Measurements from ENCODE around the gene COX4I1.
"Not testable (repeated sequence)": the region's sequence is repeated elsewhere in the genome, so short reads cannot be mapped to it uniquely, and the experiment has no call there.

COX4I1 gene

DNA sequence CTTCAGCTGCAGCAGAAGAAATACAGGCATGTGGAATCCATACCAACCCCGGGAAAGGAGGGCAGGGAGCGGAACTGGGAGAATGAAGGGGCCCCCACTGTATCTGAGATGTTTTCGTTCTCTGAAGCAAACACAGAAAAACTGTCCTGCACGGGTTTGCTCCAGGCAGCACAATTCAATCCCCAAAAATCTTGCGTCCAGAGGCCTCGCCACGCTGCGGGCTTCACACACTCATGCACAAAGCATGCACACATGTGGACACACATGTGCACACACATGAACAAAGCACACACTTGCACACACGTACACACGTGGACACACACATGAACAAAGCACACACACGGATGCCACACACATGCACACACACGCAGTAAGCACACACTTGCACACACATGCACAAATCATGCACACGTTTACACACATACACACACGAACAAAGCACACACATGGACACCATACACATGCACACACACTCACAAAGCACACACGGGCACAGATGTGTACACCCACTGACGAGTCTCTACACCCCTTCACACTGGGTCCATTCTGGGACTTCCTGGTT is 27.3 kb downstream of the COX4I1 start:
- no peak for DNase-seq

DNA sequence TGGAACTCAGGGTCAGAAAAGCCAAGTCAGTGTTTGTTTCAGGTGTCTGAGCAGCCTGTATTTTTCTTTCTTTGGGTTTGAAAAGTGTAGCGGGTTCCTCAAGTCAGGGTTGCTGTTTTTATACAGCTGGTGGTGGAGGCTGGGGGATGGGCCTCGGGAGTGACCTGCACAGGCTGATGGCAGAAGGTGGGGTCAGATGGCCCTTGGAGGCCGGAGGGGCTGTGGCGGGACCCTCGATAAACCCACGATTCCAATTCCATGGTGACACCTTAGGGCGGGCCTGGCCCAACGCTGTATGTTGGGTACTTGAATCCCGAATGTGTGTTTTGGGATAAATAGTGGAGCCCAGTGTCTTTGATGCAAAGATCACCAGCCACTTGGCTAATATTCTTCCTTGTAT is 28.7 kb downstream of the COX4I1 start:
- DNase-seq, result no peak

DNA sequence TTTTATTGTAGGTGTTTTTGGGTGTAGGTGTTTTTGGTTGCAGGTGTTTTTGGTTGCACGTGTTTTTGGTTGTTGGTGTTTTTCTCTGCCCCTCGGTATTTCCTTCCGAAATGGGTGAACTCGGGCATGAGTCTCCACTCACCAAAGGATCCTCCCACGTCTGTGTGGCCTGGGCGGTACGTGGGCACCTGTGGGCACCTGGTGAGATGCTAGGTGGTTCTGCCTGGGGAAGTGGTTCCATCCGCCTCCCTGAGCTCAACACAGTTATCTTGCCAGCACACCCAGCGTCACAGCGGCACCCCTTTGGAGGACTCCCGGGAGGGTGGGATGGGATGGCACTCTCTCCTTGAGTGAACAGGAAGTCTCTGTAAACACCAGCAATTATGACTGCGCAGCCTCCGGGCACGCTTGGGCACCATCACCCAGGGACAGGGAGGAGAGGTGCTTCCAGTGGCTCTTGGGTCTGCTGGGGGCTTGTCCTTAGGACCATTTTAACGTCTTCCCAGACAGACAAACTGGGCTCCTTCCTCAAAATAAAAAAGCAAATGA is 29.8 kb downstream of the COX4I1 start:
- DNase-seq, result no peak

DNA sequence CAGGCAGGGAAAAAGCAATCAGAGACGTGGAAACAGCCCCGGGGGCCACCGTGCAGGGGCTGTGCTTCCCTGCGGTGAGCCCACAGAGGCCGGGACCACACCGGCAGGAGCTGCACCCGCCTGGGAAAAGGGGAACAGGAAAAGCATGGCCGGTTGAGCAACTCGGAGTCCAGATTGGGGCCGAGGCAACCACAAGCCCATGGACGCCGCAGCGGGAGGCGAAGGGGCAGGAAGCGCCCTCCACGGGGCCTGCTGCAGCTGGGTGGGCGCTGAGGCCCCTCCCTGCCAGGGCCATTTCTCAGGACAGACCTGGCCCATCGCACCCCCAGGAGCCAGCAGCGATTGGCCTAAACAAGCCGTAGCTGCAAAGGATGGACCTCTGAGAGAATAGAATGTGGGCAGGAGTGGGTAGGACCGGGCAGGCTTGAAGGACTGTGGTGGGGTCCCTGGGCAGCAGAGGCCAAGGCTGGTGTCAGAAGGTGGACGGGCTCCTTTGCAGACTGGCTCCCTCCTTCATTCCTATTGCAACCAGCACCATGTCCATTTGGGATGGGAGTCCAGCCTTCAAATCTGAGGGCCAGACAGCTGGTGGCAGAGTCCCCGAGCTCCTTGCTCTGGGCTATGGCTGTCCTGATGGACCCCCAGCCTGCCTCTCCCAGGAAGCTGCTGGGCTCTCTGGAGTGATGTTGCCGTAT is 30.4 kb downstream of the COX4I1 start:
- no peak for DNase-seq

DNA sequence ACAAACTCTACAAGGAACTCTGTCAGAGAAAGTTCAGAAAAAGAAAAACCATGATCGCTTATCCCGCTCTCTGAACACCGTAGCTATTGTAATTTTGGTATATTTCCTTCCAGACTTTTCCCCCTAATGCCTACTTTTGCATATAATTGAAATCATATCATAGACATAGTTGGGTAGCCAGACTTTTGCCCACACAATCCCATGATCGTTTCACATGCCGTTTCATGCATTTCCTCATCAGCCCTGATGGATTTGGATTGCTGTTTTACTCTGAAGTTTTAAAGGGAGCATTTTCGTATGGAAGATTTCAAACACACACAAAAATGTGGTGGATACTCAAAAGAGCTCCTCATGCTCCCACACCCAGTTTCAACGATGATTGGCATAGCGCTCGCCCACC is 31.3 kb downstream of the COX4I1 start:
- no peak for DNase-seq

DNA sequence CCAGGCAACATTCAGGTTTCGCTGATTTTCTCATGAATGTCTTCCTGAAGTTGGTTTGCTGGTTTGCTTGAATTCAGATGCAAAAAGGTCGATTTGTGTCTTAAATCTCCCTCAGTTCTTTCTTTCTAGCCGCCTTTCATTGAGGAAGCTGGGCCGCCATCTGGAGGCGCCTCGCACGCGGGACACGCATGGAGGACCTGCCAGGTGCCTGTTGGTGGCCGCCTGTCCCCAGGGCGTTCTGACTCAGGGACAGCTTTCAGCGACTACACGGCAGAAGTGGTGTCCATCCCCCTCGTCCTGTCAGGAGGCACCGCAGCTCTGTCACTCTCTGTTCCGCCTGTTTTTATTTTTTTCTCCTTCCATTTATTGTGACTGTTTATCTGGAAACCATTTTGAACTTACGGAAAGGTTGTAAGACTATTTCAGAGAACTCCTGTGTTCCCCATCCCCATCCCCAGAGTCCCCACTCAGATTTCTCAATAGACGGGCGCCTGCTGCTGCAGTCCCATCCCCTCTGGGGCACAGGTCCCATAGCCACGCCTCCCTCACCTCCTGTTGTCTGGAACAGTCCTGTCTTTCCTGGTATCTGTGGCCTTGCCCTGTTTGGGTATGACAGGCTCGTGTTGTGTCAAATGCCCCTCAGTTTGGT is 33.2 kb downstream of the COX4I1 start:
- no peak for DNase-seq

DNA sequence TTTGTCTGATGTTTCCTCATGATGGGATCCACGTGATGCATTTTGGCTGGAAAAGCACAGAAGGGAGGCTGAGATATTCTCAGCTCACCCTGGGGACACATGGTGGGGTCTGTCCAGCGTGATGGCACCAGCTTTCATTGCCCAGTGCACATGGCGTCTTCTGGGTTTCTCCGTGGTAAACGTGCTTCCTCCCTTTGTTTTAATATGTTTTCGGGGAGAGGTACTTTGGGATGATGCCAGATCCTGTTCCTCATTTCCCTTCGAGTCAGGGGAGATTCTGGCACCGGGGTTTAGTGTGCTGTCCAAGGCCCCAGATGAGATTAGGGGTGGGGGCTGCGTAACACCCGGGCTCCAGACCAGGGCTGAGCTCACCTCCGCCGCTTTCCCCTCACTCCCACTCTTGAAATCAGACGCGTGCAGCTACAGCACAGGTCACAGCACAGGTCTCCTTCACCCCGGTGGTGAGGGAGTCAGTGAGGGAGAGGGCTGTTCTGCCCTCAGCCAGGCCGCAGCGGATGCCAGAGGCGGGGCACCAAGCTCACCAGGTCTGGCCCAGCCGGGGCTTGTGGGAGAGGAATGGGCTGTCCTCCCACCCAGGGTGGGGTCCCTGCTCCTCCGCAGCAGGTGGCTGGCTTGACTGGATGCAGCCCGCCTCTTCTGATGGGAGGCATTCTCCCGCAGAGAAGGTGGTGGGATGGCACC is 33.9 kb downstream of the COX4I1 start:
- DNase-seq, result no peak

DNA sequence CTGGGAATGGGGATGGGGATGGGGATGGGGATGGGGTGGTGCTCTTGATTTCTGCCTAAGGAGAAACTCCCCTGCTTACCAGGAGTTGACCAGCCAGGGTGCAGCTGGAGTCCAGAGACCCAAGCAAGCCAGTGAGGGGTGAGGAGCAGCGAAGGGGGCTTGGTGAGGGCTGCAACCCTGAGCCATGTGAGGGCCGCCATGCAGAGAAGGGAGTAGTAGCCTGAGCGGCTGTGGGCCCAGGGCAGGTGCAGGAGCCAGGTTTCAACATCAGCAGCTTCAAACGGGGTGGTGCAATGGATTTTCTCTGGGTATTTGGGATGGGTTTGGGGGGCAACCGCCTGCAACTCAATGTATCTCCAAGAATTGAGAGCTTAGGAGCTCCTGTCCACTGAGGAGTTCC is 35.2 kb downstream of the COX4I1 start:
- no peak for DNase-seq

DNA sequence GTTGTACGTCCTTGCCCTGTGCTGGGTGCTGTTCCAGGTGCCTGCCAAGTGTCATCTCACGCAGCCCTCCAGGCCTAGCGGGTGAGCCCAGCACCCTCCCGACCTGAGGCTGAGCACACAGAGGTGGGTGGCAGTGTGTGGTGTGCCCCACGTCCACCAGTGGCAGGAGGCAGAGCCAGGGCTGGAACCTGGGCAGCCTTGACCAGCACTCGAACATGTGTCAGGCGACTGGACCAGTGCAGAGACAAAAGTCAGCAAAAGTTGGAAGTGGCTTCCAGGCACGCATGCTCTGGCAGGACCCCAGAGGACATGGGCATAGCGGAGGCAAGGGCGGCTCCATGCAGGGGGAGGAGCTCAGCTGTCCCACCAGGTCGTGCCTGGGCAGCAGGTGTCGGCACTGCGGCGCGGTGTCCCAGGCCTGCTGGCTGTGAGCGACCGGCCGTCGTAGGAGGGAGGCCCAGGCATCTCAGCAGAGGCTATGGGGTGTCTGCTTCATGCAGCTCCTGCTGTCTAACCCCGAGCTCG is 35.8 kb downstream of the COX4I1 start:
- DNase-seq, result no peak

DNA sequence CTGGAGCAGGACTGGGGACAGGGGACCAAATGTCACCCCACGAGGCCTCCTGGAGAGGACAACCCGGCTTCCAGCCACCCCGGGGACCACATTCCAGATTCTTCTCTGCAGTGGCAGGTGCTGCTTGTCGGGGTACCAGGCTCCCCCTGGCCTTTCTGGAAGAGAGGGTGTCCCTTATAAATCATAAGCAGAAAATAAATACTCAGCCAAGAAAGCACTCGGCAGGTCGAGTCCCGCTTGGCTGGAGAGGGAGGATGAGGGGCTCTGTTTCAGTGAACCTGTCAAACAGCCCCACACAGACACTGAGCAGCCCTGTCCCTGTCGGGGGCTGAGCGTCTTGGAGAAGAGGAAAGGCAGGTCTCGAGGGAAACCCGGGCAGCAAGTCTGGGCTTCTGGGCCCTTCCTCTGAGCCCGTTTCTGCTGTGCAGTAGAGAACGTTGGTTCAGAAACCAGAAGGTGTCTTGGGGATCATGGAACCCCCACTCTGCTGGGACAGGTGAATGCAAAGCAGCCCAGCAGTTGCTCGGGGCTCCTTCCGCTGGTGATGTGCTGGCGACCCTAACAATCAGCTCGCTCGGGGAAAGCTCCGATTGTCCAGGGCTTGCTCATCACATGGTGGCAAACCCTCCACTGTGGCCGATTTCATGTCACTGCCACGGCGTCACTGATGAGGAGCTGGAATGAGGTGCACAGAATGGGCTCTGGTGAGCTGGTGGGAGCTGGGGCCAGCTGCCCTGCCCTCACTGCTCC is 36.6 kb downstream of the COX4I1 start:
- no peak for DNase-seq

DNA sequence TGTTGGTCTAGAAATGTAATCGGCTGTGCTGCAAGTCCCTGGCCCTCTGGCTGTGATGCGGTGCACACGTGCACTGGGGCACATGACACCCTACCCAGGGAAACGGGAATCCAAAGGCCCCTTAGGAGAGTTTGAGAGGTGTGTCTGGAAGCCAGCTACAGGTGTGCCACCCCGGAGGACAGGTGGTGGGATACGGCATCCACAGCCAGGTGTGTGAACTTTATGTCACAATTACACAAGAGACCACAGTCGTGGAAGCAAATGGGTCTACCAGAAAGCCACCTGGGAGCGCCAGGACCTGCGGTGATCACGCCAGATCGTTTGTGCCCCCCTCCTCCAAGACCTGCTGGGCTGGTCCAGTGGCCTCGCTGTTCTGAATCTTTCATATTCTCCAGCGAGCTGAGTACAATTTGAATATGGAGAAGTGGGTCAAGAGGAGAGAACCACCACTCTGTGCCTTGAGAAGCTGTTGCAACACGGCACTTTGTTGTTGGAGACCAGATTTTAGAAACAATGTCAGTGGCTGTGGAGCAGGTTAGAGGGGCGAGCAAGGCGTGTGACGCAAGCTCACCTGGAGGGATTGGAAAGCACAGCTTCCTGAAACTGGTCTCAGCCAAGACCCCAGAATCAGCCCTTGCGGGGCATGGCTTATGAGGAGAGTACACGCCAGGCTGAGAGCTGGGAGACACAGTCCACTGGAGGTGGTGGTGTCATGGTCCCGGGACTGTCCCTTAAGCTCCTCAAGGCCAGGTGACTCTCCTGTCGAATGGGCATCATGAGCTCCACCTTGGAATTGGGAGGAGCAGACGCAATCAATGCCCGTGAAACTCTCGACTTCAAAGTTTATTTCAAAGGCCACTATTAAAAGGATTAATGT is 37.4 kb downstream of the COX4I1 start:
- no peak for DNase-seq

DNA sequence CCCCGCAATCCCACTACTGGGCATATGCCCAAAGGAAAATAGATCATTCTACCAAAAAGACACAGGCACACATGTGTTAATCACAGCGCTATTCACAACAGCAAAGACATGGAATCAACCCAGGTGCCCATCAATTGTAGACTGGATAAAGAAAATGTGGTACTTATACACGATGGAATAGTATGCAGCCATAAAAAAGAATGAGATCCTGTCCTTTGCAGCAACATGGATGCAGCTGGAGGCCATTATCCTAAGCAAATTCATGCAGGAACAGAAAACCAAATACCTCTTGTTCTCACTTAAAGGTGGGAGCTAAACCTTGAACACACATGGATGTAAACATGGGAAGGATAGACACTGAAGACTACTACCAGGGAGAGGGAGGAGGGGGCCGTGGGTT is 38.2 kb downstream of the COX4I1 start:
- not testable (repeated sequence) for DNase-seq

DNA sequence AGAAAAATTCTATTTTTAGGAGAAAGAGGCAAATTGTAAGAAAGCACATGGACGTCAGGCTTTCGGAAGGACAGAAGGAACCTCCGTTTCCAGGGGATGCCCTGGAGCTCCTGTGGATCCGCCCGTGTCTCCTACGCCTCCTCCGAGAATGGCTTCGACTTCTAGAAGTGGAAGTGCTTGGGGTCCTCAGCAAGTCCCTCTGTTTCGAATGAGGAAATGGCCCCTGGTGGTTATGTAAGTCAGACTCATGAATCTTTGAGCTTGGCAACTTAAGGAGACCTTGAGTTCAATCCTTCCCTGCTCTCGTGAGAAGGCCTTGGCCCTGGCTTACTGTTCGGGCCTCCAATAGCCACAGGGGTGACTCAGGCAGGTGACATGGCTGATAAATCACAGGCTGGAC is 38.9 kb downstream of the COX4I1 start:
- DNase-seq, result no peak

DNA sequence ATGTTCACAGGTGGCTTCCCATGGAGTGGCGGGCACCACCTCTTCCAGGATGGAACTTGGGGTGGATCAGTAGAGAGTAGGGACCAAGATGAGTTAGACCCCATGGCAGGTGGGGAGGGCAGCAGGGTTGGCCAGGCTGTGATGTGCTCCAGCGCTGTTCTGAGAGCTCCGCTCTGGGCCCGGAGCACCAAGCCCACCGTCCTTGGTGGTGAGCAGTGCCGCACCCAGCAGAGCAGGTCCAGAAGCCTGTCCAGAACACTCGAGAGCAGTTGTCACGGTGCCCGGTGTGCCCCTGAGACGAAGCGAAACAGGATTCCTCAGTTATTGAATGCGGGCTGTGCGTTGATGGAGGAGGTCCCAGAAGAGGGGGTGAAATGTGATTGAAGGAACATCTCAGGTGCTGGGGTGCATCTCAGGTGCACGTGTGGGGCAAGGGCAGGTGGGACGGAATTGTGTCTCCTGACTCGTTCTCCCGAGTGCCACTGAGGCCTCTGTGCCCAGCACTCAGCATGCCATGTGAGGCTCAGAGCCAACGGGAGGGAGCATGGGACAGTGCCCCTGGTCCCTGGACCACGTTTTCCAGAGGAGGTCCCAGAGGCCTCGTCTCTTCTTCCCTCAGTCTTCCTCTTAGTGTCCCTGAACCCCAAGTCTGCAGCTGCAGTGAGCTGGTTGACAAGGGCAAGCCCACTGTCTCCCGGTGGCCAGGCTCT is 39.5 kb downstream of the COX4I1 start:
- DNase-seq, result no peak

DNA sequence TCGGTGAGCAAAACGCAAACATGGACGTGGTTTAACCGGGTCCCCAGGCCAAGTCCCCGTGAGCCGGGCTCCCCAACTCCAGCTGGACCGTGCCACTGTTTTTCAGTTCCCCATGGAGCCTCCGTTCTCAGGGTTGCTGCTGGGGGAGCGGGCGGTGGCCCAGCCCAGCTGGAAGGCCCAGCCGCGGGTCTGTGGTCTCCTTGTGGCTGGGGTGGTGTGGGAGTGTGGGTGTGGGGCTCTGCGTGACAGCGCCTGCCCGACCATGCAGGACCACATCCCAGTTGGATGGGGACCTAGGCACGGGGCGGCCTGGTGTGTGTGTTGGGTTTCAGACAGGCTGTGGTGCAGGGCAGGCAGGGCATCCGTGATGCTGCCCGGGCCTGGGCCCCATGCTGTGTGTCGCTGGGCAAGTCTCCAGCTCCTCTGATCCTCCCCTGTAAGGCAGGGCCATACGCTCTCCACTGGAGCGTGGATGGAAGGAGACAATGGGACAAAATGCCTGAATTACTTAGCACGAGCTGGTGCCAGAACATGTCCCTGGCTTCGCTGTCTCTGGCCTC is 40.3 kb downstream of the COX4I1 start:
- DNase-seq, result no peak

DNA sequence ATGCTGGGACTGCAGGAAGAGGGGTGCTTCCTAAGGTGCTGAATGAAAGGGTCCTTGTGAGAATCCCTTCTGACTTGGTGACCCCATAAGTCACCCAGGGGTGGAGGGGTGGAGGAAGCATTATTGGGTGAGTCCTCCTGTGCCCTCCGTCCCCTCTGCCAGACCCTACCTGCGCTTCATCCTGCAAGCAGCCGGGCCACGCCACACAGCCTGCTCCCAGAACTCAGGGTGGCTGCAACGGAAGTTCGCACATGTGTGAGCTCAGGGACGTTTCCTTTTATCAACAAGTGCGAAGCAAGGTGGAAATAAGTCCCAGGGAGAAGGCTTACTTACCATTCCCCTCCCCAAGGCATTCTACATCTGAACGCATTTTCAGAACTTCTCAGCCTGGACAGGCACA is 40.9 kb downstream of the COX4I1 start:
- DNase-seq, result no peak

DNA sequence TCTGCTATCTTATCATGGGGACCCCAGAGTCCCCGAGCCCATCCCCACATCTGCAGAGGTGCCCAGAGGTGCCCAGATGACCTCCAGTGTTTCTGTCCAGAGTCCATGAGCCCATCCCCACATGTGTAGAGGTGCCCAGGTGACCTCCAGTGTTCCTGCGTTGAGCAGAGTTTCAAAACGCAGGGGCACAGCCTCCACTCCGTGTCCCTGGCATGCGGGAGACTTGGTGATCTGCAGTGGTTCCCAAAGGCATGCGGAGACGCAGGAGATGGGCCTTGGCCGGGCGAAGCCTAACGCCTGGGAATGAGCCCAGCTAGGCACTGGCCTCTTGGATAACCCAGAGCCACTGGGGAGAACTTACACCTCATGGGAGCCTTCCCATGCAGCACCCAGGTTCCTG is 41.3 kb downstream of the COX4I1 start:
- DNase-seq, result no peak

DNA sequence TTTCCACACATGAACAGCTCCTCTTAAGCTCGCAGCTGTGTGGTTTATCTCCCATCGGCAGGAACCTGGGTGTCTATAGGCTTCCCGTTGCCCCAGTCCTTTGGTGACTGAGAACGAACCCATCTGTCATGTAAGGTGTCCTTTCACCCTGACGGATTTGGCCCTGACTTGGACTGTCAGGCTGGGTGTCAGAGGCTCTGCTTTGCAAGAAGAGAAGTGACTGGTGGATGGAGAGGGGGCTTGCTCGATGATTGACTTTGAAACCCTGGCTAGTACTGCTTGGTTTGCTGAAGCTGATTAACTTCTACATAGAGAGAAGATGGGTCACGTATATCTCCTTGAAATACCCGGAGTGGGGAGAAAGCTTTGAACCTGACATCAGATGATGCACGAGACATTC is 42.9 kb downstream of the COX4I1 start:
- DNase-seq, result no peak

DNA sequence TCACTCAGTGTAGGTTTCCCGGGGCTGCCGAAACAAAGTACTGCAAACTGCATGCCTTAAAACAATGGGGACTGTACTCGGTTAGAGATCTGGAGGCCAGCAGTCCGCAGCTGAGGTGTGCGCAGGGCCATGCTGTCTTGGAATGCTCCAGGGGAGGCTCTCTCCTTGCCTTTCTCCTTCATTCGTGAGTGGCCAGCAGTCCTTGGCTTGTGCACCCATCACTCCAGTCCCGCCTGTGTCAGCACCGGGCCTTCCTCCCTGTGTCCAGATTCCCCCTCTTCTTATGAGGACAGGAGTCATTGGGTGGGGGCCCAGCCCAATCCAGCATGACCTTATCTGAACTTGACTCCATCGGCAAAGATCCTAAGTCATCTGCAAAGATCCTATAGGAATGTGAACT is 43.4 kb downstream of the COX4I1 start:
- no peak for DNase-seq

DNA sequence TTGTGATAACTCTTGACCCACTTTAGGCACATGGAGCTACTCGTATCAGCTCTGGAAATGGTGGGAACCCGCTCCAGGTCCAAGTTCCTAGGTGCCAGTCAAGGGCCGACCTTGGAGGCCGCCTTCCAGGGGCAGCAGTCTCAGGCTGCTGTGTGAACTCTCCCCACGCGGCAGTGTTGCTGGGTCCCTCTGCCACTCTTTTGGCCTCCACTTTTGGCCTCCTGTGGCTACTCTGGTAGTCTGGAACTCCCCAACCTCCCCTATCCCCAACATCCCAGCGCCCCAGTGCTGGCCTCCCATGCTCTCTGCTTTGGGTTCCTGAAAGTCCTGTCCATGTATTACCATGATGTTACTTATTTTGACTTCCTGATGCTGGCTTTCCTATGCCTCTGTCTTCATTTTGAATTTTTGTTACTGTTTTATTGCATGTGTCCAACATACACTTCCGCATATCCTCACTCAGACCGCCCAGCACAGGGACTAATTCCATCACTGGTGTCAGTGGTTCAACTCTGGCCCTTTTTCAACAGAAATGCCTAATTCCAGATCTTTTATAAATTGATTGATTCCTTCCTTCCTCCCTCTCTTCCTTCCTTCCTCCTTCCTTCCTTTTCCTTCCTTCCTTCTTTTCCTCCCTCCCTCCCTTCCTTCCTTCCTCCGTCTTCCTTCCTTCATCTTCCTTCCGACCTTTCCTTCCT is 44.1 kb downstream of the COX4I1 start:
- DNase-seq, result no peak

Measured in NCI-H187 (cell line).